Measurements from ENCODE around the gene RAD51B.

RAD51B gene

GRCh38 chr14:68396461-68396860 is 576.9 kb downstream of the RAD51B start:
- no peak overlapping the region for H3K4me3 ChIP-seq (ENCODE audit: low read depth, low read length)
- TF ChIP-seq CTCF (IDR thresholded peaks at IDR 0.05; ENCODE audit: low read depth, low read length, missing control alignments): no peak
- no peak for DNase-seq (ENCODE audit: low read depth)

- no peak for DNase-seq (ENCODE audit: low read depth)
- no peak overlapping the region for H3K4me3 ChIP-seq (ENCODE audit: low read depth, low read length)
- no peak for TF ChIP-seq CTCF (IDR thresholded peaks at IDR 0.05; ENCODE audit: low read depth, low read length, missing control alignments)
Measured at GRCh38 chr14:68397371-68397811, 577.8 kb downstream of the RAD51B start.

- H3K4me3 ChIP-seq (ENCODE audit: low read depth, low read length): no peak overlapping the region
- no peak for DNase-seq (ENCODE audit: low read depth)
Measured at GRCh38 chr14:68397822-68398221, 578.2 kb downstream of the RAD51B start.

GRCh38 chr14:68398370-68398769 is 578.8 kb downstream of the RAD51B start:
- TF ChIP-seq CTCF (IDR thresholded peaks at IDR 0.05; ENCODE audit: low read depth, low read length, missing control alignments): no peak

More at GRCh38 chr14:68397822-68398221, 578.2 kb downstream of the RAD51B start:
- no peak for TF ChIP-seq CTCF (IDR thresholded peaks at IDR 0.05; ENCODE audit: low read depth, low read length, missing control alignments)

GRCh38 chr14:68399971-68400370 is 580.4 kb downstream of the RAD51B start:
- no peak for DNase-seq (ENCODE audit: low read depth)
- no peak for TF ChIP-seq CTCF (IDR thresholded peaks at IDR 0.05; ENCODE audit: low read depth, low read length, missing control alignments)

More at GRCh38 chr14:68398370-68398769, 578.8 kb downstream of the RAD51B start:
- DNase-seq (ENCODE audit: low read depth): no peak
- H3K4me3 ChIP-seq (ENCODE audit: low read depth, low read length): no peak overlapping the region

GRCh38 chr14:68401317-68401716 is 581.7 kb downstream of the RAD51B start:
- no peak for DNase-seq (ENCODE audit: low read depth)
- TF ChIP-seq CTCF (IDR thresholded peaks at IDR 0.05; ENCODE audit: low read depth, low read length, missing control alignments): no peak
- no peak overlapping the region for H3K4me3 ChIP-seq (ENCODE audit: low read depth, low read length)

More at GRCh38 chr14:68399971-68400370, 580.4 kb downstream of the RAD51B start:
- no peak overlapping the region for H3K4me3 ChIP-seq (ENCODE audit: low read depth, low read length)

GRCh38 chr14:68401855-68402254 is 582.3 kb downstream of the RAD51B start:
- H3K4me3 ChIP-seq (ENCODE audit: low read depth, low read length): no peak overlapping the region
- DNase-seq (ENCODE audit: low read depth): peak; percentile 93
- no peak for TF ChIP-seq CTCF (IDR thresholded peaks at IDR 0.05; ENCODE audit: low read depth, low read length, missing control alignments)
